ENCODE results near the gene MPLKIP.
"Not testable (repeated sequence)": the region's sequence is repeated elsewhere in the genome, so short reads cannot be mapped to it uniquely, and the experiment has no call there.

MPLKIP gene

DNA sequence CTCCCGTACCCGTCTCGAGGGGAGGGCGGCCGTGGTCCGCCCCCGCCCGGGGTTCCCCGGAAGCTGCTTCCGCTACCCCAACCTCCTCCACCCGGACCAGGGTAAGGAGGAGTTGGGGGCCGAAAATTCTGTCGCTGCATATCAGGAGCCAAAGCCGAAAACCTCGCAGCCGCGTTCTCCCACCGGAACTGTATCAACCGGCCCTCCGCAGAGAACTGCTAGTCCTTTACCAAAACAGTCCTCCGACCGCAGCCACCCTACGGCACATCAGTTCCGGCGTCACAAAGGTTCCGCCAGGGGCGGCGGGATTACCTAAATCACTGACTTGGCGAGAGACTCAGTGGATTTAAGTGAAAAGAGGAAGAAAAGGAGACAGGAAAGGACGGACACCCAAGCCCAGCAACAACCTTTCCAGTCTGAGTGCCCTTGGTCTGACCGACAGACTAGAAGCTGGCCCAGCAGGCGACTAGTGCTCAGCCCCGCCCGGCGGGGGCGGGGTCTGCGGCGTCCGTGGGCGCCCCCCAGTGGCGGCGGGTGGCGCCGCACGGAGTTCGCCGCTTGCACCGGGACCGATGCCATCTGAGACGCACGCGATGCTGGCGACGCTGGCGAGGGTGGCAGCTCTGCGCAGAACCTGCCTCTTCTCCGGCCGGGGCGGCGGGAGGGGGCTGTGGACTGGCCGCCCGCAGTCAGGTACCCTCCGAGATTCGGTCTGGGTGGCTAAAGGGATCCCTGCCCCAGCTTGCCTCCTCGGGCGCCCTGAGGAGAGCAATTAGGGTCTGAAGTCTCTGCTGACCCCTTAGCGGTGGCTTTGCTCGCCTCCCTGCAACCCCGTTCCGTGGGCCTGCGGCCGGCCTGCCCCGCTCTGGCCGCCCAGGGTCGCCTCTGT, at the start of gene MPLKIP, which contains the start of gene SUGCT:
MPLKIP (minus strand) TSS at position 195 of the 889 bp plus-strand sequence; CDS start at position 140, 55 bp downstream.
SUGCT (plus strand) TSS at position 578 of the 889 bp plus-strand sequence.
- Mint-ChIP-seq H3K4me1 (peaks cover 31% of the 10 kb centered on the region), H3K27me3 (no peaks in the 10 kb centered on the region), H3K27ac (peak within 1 kb of the TSS; percentile 97), H3K9me3 (no peaks in the 10 kb centered on the region), H3K4me3 (peak within 1 kb of the TSS; percentile 89 to 92)
- peak; percentile 90 for DNase-seq
- peak; percentile 93 for ATAC-seq

DNA sequence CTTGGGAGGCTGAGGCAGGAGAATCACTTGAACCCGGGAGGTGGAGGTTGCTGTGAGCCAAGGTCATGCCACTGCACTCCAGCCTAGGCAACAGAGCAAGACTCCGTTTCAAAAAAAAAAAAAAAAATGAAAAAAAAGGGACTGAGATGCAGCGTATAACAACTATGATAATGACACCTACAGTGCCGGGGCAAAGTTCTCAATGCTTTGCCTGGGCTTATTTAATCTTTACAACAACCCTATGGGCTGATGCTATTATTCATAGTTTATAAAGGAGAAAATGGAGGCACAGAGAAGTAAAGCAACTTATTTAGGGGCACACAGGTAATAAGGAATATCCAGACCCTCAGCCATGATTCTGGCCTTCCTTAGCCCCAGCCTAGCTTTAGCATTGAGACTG, 48.0 kb upstream of the MPLKIP start:
- no peaks in the 10 kb centered on the region for H3K4me1 Mint-ChIP-seq
- no peak for ATAC-seq
- H3K27ac Mint-ChIP-seq, result no peak overlapping the region
- no peak overlapping the region for H3K4me3 Mint-ChIP-seq
- DNase-seq, result no peak
- no peaks in the 10 kb centered on the region for H3K27me3 Mint-ChIP-seq
- H3K9me3 Mint-ChIP-seq, result no peaks in the 10 kb centered on the region

DNA sequence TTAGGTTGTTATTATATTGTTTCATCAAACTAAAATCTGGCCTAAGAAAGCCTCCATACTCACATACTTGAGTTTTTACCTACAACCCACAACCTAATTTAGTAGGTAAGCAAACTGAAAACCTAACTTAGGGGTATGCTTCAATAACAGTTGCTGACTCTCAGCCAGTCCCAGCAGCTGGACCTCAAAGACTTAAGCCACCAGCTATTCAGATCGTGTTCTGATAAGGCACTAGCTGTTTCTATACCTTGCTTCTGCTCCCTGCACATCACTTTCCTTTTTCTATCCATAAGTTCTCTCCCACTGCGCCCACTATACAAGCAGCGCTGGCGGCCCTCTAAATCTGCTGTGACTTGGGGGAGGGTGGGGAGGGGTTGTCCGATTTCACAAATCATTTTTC, 42.6 kb upstream of the MPLKIP start:
- DNase-seq (no peak), ATAC-seq (no peak)
- H3K4me1 Mint-ChIP-seq, result no peaks in the 10 kb centered on the region
- H3K9me3 Mint-ChIP-seq, result no peaks in the 10 kb centered on the region
- H3K4me3 Mint-ChIP-seq, result no peak overlapping the region
- no peak overlapping the region for H3K27ac Mint-ChIP-seq
- no peaks in the 10 kb centered on the region for H3K27me3 Mint-ChIP-seq

DNA sequence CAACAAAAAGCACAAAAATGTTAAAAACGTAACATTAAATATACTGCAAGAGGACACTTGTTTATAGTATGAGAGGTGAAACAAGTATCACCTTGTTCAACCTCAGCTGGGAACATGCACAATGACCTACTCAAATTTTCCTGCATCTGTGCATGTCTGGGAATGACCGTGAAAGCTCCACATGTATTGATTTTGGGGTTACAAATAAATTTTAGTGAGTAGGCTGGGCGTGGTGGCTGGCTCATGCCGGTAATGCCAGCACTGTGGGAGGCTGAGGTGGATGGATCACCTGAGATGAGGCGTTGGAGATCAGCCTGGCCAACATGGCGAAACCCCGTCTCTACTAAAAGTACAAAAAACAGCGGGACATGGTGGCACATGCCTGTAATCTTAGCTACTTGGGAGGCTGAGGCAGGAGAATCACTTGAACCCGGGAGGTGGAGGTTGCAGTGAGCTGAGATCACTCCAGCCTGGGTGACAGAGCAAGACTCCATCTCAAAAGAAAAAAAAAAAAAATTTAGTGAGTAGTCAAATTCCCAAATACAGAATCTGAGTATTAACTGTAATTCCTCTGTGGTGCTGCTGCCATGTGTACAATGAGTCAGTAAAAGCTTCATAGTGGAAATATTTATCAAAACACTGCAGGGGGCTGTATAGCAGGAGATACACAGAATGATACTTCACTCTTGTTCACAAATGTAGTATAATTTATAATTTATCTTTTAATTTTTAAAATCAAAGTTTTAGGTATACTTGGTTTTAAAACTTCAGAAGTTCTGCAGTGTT, 41.5 kb upstream of the MPLKIP start:
- Mint-ChIP-seq H3K4me1 (no peaks in the 10 kb centered on the region), H3K9me3 (no peaks in the 10 kb centered on the region), H3K27ac (no peak overlapping the region), H3K27me3 (no peaks in the 10 kb centered on the region), H3K4me3 (no peak overlapping the region)
- ATAC-seq (no peak), DNase-seq (no peak)

- not testable (repeated sequence) for H3K4me1 Mint-ChIP-seq, DNase-seq, H3K9me3 Mint-ChIP-seq, H3K4me3 Mint-ChIP-seq, H3K27me3 Mint-ChIP-seq, ATAC-seq, H3K27ac Mint-ChIP-seq
These were observed 40.8 kb upstream of the MPLKIP start for GRCh38 chr7:40175256-40175655.

GRCh38 chr7:40173121-40173520, 38.7 kb upstream of the MPLKIP start:
- not testable (repeated sequence) for ATAC-seq, H3K4me3 Mint-ChIP-seq, DNase-seq, H3K27me3 Mint-ChIP-seq, H3K27ac Mint-ChIP-seq, H3K9me3 Mint-ChIP-seq, H3K4me1 Mint-ChIP-seq

DNA sequence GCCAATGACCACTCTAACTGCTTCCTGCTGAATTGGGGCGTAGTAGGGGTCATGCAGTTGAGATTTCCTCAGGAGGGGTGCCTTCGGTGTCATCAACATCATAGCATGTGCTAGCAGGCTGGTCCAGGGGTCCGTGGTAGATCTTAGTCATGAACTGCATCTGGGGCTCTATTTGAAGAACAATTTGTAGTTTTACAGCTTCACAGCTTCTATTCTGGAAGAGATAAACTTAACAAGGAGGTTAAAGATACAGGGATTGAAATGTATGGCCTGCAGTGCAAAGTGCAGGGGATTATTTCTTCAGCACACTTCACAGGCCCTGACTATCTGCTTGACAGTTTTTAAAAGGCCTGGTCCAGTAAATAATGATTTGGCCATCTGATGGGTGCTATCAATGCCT, 33.8 kb upstream of the MPLKIP start:
- not testable (repeated sequence) for H3K4me1 Mint-ChIP-seq, ATAC-seq, H3K27me3 Mint-ChIP-seq, H3K9me3 Mint-ChIP-seq, H3K27ac Mint-ChIP-seq, H3K4me3 Mint-ChIP-seq, DNase-seq

DNA sequence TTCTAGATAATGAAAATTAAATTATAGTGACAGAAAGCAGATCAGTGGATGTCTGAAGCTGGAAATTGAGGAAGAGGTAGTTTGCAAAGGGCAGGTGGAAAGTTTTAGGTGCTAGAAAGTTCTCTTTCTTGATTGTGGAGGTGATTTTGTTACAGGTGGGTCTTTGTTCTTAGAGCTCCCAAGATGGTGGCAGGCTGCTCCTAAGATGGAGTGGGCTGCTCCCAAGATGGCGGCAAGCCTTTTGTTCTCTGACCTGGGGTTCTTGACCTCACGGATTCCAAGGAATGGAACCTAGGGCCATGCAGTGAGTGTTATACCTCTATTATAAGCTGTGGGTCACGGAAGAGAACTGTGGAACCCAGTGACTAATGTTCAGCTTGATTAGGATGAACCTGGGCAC, 32.9 kb upstream of the MPLKIP start:
- H3K27ac Mint-ChIP-seq, result no peak overlapping the region

GRCh38 chr7:40165216-40165615, 30.8 kb upstream of the MPLKIP start:
- Mint-ChIP-seq H3K9me3 (no peaks in the 10 kb centered on the region), H3K4me1 (no peaks in the 10 kb centered on the region), H3K4me3 (no peak overlapping the region), H3K27ac (no peak overlapping the region), H3K27me3 (no peaks in the 10 kb centered on the region)
- no peak for ATAC-seq
- no peak for DNase-seq

More for the DNA sequence above, 32.9 kb upstream of the MPLKIP start:
- no peak for ATAC-seq
- H3K4me3 Mint-ChIP-seq, result no peak overlapping the region
- H3K27me3 Mint-ChIP-seq, result no peaks in the 10 kb centered on the region
- no peaks in the 10 kb centered on the region for H3K4me1 Mint-ChIP-seq
- DNase-seq, result no peak
- H3K9me3 Mint-ChIP-seq, result no peaks in the 10 kb centered on the region

- H3K4me3 Mint-ChIP-seq, result no peak overlapping the region
- H3K4me1 Mint-ChIP-seq, result no peaks in the 10 kb centered on the region
- DNase-seq, result no peak
- H3K27ac Mint-ChIP-seq, result no peak overlapping the region
- H3K9me3 Mint-ChIP-seq, result no peaks in the 10 kb centered on the region
- no peaks in the 10 kb centered on the region for H3K27me3 Mint-ChIP-seq
- no peak for ATAC-seq
These were observed 28.1 kb upstream of the MPLKIP start for GRCh38 chr7:40162516-40162915.

GRCh38 chr7:40156988-40157387, 22.6 kb upstream of the MPLKIP start:
- Mint-ChIP-seq H3K27me3 (no peaks in the 10 kb centered on the region), H3K4me1 (no peaks in the 10 kb centered on the region), H3K4me3 (no peak overlapping the region), H3K9me3 (no peaks in the 10 kb centered on the region), H3K27ac (no peak overlapping the region)
- DNase-seq (no peak), ATAC-seq (no peak)

DNA sequence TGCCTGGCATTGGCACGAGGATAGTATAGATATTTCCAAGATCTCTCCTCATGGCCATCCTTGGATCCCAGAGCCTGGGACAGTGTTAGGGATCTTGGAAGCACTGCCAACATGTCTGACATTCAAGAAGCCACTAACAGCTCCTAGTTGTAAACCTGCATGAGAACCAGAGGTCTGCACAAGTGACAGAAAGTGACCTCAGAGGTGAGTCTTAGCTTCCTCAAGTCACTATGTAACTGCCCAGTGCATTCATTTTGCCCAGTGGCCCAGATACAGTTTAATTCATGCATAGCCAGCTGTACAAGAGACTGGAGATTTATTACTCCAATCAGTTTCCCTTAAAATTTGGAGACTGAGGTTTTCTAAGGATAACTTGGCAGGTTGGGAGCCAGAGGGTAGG, 17.1 kb upstream of the MPLKIP start:
- no peaks in the 10 kb centered on the region for H3K27me3 Mint-ChIP-seq
- H3K27ac Mint-ChIP-seq, result no peak overlapping the region
- no peaks in the 10 kb centered on the region for H3K9me3 Mint-ChIP-seq
- DNase-seq (no peak), ATAC-seq (no peak)
- H3K4me3 Mint-ChIP-seq, result no peak overlapping the region
- H3K4me1 Mint-ChIP-seq, result no peaks in the 10 kb centered on the region

DNA sequence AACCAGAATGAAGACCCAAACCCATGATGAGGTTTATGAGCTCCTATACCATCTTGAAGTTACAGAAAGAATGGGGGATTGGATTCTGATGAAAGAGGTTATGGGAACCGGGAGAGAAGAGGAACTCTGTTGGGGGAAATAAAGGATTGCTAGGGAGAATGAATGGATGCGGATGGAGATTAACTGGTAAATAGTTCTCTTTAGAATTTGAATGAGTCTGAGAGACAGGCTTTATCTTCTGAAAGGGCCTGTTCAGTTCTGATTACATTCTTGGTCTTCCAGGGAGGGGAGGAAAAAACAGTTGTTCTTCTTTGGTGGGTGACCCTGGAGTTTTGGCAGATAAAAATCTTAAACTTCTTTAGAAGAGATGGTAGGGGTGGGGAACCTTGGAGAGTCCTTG, 14.2 kb upstream of the MPLKIP start:
- no peak overlapping the region for H3K27ac Mint-ChIP-seq
- ATAC-seq (no peak), DNase-seq (no peak)
- H3K9me3 Mint-ChIP-seq, result no peaks in the 10 kb centered on the region
- no peaks in the 10 kb centered on the region for H3K4me1 Mint-ChIP-seq
- H3K4me3 Mint-ChIP-seq, result no peak overlapping the region
- H3K27me3 Mint-ChIP-seq, result no peaks in the 10 kb centered on the region

DNA sequence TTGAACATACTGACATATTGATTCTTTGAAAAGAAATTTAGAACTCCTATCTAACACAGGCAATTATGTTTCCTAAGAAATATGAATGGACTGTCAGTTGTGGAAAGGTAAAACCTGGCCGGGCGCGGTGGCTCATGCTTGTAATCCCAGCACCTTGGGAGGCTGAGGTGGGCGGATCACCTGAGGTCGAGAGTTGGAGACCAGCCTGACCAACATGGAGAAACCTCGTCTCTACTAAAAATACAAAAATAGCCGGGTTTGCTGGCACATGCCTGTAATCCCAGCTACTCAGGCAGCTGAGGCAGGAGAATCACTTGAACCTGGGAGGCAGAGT, 13.8 kb upstream of the MPLKIP start:
- not testable (repeated sequence) for ATAC-seq, H3K4me3 Mint-ChIP-seq, DNase-seq, H3K9me3 Mint-ChIP-seq, H3K27me3 Mint-ChIP-seq, H3K27ac Mint-ChIP-seq, H3K4me1 Mint-ChIP-seq

DNA sequence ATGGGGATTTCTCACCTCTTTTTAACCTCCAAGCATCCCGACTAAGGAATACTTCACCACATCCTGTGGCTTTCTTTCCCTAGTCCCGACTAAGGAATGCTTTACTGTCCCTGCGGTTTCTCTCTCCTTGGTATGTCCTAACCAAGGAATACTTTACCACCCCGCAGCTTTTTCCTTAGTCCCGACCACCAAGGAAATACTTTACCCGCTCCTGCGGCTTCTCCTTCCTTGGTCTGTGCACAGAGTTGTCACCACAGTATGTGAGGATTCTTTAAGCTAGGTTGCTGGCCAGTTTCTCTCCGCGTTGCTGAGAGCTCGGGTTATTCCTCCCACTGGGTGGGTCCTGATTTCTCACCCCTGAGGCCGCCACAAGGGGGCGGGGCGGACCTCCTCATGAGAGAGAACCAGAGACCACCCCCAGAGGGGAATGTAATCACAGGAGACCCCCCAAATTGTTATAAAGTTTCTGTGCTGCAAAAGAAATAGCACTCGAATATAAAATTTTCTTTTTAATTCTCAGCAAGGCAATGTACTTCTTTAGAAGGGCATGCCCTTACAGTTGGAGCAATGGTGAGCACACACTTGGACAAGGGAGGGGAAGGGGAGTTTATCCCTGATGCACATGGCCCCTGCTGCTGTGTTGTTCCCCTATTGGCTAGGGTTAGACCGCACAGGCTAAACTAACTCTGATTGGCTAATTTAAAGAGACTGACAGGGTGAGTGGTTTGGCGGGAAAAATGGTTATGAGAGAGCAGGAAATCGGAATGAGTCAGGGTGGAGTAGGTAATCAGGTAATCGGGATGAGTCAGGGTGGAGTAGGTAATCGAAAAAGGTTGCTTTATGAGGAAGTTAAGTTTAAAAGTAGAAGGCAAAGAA, 13.2 kb upstream of the MPLKIP start:
- H3K27ac Mint-ChIP-seq, result no peak overlapping the region
- ATAC-seq (no peak), DNase-seq (no peak)
- no peaks in the 10 kb centered on the region for H3K4me1 Mint-ChIP-seq
- H3K27me3 Mint-ChIP-seq, result no peaks in the 10 kb centered on the region
- H3K9me3 Mint-ChIP-seq, result no peaks in the 10 kb centered on the region
- no peak overlapping the region for H3K4me3 Mint-ChIP-seq
